OCI-M2 (cell line): Measurements from ENCODE around the gene SIPA1.

ENCODE experiments used
- DNase-seq: peaks from one replicate; lab custom pipeline; 2025; ENCODE audit not compliant: unreplicated experiment; lab: John Stamatoyannopoulos, UW

SIPA1 gene

GRCh38 chr11:65700399-65700798, 62.5 kb downstream of the SIPA1 start:
- DNase-seq = no peak
